Kidney epithelial cell (primary cell): Measurements from ENCODE around the gene ISG20. TPM values are rescaled to one million over a fixed set of nuclear protein-coding genes. Genes with fewer than 3 reads are reported as not detected.

Experiments
- DNase-seq: peaks from one replicate; pipeline ENCODE4 v3.0.0-alpha.2; 2010; ENCODE audit warnings: low read depth
- H3K27me3 ChIP-seq: 2 replicates; pipeline ENCODE4 v1.6.0; 2011; ENCODE audit warnings: low read length; ENCODE audit not compliant: control insufficient read depth, insufficient read depth
- H3K36me3 ChIP-seq: 2 replicates; pipeline ENCODE4 v1.5.1; 2011; ENCODE audit warnings: low read length; ENCODE audit not compliant: control insufficient read depth, insufficient read depth
- H3K4me3 ChIP-seq: 2 replicates; pipeline ENCODE4 v1.5.1; 2011; ENCODE audit warnings: low read depth, mild to moderate bottlenecking, control low read depth, low read length
- CTCF ChIP-seq: IDR thresholded peaks from 2 replicates; pipeline ENCODE4 v1.5.1; 2011; ENCODE audit warnings: mild to moderate bottlenecking, moderate library complexity, low read length, control low read depth, inconsistent platforms; ENCODE audit not compliant: insufficient read depth, poor library complexity, severe bottlenecking
- total RNA-seq: library from RNA; depleted of rRNA; stranded (reverse); fragments of >200 nt; gene quantifications from 2 replicates; pipeline ENCODE4 v1.2.3, GENCODE V29; 2015

ISG20 gene
- total RNA-seq, 1 donor from 2014 or later: 22.3 TPM

DNA sequence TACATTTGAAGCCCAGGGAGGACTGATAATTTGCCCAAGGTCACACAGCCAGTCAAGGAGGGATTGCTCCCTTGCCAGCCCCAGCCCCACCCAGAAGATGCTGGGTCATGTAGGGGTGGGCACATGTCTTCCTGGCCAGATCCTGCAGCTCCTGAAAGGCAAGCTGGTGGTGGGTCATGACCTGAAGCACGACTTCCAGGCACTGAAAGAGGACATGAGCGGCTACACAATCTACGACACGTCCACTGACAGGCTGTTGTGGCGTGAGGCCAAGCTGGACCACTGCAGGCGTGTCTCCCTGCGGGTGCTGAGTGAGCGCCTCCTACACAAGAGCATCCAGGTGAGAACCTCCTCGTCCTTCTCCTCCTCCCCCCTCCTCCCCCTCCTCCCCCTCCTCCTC, 13.2 kb downstream of the ISG20 start:
- no peaks in the 10 kb centered on the region for H3K27me3 ChIP-seq
- no peak overlapping the region for H3K4me3 ChIP-seq
- TF ChIP-seq CTCF: no peak
- no peak for DNase-seq
- H3K36me3 ChIP-seq: no peaks in the 10 kb centered on the region

GRCh38 chr15:88652456-88653199, 13.8 kb downstream of the ISG20 start:
- no peak for TF ChIP-seq CTCF
- H3K27me3 ChIP-seq: no peaks in the 10 kb centered on the region
- no peak for DNase-seq
- no peaks in the 10 kb centered on the region for H3K36me3 ChIP-seq
- H3K4me3 ChIP-seq: no peak overlapping the region

GRCh38 chr15:88653200-88654064, 14.6 kb downstream of the ISG20 start:
- no peaks in the 10 kb centered on the region for H3K27me3 ChIP-seq
- no peak for TF ChIP-seq CTCF
- H3K36me3 ChIP-seq: no peaks in the 10 kb centered on the region
- no peak for DNase-seq
- H3K4me3 ChIP-seq: no peak overlapping the region

- no peaks in the 10 kb centered on the region for H3K36me3 ChIP-seq
- no peak for DNase-seq
- no peak for TF ChIP-seq CTCF
- no peak overlapping the region for H3K4me3 ChIP-seq
- no peaks in the 10 kb centered on the region for H3K27me3 ChIP-seq
These were observed 15.8 kb downstream of the ISG20 start for GRCh38 chr15:88654430-88655102.

DNA sequence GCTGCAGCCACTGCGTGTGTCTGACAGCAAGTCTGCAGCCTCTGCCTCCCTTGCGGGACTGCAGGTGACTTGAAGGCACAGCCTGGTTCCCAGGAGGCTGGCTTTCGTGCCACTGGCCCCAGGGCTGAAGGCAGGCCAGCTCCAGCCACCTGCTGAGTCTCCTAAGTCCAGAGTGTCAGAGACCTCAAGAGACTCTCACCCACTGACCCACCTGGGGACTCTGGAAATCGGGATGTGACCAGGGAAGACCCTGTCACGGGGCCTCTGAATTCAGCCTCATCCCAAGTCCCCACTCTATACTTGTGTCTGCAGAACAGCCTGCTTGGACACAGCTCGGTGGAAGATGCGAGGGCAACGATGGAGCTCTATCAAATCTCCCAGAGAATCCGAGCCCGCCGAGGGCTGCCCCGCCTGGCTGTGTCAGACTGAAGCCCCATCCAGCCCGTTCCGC, 16.3 kb downstream of the ISG20 start:
- Histone ChIP-seq H3K27me3 (no peaks in the 10 kb centered on the region), H3K36me3 (no peaks in the 10 kb centered on the region), H3K4me3 (no peak overlapping the region)
- no peak for TF ChIP-seq CTCF
- no peak for DNase-seq
